HG02973 (cell line): ENCODE measurements around the gene TRAPPC12.
"Not testable (repeated sequence)": the region's sequence is repeated elsewhere in the genome, so short reads cannot be mapped to it uniquely, and the experiment has no call there.

ENCODE experiments used
- ATAC-seq: cut with Tn5 transposase; IDR thresholded peaks from one replicate; pipeline ENCODE4 v1.9.1; 2021; ENCODE audit warnings: moderate library complexity; ENCODE audit not compliant: unreplicated experiment

Gene TRAPPC12

GRCh38 chr2:3483227-3483985 lies 103.9 kb downstream of the TRAPPC12 start:
- no peak for ATAC-seq

DNA sequence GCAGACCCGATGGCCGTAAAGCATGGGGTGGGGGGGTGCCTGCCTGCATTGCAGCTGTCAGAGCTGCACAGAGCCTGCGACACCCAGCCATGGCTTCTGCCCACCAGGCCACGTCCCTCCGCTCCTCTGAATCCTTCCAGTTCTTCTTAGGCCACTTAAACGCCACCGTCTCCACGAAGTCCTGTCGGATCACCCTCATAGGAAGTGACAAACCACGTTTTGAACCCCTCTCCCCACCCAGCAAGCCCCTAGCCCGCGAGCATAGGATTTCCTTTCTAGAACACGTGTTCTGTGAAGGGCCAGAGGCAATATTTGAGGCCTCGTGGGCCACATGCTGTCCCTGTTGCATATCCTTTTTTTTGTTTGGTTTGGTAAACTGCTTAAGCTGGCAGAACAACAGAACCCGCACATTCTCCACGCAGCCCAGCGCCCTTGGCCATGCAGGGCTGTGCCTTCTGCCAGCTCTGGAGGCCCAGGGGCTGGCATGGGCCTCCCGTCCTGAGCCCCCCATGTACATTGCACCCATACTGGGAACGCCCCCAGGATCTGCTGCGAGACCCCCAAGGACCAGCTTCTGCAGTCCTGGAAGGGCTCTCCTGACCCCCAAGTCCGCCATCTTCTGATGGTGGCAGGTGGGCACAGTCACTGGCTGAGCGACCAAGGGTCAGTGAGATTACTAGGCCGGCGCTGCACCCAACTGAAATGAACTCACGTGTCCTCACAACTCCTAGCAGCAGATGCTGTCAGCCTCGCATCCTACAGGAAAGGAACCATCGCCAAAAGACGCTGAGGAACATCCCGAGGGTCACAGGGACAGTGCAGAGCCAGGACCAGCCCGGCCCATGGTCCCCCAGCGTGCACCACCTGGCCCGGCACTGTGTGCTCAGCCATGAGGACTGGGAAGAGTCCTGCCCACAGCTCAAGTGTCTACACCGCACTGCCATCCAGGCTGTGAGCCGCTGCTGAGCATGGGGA lies 104.8 kb downstream of the TRAPPC12 start:
- ATAC-seq: no peak

DNA sequence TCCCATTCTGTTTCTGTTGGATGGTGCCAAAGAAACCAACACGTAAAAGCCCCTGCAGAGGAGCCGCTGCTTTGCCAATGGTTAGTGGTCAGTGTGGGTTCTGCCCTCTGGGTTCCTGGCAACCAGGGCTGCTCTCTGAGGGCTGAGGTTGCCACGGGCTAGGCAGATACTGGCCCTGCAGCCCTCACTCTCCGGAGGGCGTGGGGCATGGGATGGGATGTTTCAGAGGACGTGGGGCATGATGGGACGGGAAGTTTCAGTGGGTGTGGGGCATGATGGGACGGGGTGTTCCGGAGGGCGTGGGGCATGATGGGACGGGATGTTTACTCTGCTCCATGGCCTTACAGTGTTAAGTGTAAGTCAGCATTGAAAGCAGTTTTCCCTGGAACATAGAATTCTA lies 105.7 kb downstream of the TRAPPC12 start:
- no peak for ATAC-seq

- no peak for ATAC-seq
Observed at GRCh38 chr2:3486047-3487027, 106.8 kb downstream of the TRAPPC12 start.

DNA sequence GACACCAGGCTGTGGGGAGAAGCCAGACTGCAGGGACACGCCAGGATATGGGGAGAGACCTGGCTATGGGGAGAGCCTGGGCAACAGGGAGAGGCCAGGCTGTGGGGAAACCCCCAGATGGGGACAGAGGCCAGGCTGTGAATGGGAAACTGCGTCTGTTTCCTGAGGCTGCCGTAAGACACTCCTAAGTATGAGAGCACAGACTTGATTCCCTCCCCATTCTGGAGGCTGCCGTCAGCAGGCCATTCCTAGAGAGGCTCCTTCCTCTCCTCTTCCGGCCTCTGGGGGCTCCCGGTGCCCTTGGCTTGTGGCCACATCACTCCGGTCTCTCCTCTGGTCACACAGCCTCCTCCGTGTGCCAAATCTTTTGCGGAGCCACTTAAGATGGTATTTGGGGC lies 107.5 kb downstream of the TRAPPC12 start:
- no peak for ATAC-seq

DNA sequence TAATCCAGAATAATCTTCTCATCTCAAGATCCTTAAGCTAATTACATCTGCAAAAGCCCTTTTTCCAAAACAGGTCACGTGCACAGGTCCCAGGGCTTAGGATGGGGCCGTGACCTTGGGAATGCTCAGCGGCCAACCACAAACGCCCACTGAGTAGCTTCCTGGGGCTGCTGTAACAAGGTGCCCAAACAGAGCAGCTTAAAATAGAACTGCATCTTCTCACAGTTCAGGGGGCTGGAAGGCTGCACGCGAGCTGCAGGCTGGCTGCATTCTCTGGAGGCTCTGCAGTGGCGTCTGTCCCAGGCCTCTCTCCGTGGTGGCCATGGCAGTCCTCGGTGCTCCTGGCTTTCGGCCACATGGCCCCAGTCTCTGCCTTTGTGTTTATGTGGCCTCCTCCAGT lies 107.9 kb downstream of the TRAPPC12 start:
- no peak for ATAC-seq

DNA sequence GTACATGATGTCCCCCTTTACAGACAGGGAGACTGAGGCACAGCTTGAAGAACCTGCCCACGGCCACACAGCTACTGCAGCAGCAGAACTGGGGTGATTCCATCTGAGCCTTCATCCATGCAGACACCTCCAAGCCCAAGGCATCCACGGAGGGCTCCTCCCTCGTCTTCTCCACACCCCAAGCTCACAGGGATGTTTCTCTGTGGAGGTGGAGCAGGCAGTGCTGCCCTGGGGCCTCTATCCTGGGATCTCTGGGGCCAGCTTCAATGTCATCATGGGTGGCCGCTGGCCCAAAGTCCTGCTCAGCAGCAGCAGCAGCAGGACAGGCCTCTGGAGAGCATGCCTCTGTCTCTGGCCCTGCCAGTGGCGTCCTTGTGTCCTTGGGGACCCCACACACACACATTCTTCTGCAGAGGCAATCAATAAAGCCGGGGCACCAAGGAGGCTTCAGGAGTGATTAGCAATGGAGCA lies 108.6 kb downstream of the TRAPPC12 start:
- ATAC-seq: no peak

DNA sequence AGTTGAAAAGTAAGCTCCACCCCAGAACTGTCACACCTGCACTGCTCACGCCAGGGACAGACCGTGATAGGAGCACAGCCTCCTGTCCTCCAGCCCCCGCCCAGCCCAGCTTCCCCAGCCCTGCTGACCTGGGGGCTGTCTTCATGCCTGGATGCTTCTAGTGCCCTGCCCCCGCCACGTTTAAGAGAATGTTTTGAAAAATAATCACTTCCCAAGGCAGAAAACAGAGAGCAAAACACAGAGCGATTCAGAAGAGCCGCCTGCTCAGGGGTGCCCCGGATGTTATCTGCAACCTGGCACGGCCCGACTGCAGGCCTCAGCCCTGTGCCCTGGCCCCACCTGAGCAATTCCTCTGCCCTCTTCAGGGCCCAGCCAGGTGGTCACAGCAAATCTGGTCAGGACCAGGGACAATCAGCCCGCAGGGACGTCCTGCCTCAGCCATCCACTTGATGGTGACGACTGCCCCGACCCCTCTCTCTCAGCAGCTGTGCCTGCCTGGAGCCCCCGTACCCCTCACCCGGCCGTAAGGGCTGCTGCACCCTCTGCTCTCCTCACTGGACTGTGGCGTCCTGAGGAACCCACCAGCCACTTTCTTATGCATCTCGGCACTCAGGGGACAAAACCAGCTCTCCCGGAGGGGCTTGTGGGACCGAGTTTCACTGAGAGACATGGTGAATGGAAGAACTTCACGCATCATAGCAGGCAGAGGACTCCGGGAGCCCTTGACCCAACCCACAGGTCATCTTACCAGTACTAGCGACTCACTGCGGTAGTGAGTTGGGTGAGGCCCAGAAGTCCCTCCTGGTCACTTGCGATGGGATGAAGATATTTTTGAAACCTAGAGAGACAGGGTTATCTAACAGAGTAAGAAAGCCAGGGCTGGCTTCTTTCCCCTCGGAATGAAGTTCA lies 109.6 kb downstream of the TRAPPC12 start:
- ATAC-seq: no peak

DNA sequence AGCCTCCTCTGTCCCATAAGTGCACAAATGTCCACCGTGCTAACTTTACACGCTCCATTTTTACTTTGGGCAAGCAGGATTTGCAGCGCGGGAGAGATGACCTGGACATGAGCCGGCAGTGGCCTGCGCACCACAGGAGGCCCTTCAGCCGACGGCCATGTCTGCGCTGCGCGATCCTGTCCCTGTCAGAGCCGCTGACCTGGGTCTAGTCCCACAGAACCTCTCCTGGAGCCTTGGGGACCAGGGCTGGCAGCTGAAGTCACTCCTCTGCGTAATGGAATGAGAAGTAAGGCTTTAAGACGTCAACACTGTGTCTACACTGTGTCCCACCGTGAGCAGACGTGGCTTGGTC lies 110.2 kb downstream of the TRAPPC12 start:
- ATAC-seq: no peak

DNA sequence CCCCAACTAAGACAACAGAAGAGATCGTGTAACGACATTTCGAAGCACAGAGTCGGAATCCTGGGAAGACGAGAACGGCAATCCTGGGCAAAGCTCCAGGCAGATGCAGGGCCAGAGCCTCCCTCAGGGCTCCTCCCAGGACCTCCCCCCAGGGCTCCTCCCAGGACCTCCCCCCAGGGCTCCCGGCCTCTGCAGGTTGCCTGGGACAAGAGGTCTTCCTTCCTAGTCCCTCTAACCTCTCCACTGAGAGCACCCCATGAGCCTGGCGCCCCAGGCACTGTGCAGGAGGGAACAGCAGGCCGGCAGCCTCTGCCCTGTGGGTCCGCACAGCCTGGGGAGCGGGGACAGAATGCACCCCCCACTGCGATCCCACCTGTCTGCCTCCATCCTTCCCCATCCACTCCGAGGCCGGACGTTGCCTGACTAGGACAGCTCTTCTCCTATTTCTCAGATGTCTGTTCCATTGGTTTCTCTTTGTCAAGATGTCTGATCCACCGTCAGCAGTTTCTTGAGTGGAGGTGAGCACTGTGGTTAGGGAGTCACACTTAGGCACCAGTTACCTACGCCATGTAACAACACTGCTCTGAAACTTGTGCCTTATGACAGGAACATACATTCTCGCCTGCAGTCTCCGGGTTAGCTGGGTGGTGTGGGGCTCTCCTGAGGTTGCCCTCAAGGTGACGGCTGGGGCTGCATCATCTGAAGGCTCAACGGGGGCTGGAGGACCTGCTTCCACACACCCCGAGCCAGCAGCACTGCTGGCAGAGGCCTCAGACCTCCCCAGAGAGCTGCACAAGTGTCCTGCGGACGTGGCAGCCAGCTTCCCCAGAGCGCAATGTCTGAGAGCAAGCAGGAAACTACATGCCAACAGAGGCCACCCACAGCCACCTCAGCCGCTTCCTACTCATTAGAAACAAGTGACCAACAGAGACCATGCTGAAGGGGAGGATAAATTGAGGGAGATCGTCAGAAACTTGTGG lies 111.0 kb downstream of the TRAPPC12 start:
- no peak for ATAC-seq

DNA sequence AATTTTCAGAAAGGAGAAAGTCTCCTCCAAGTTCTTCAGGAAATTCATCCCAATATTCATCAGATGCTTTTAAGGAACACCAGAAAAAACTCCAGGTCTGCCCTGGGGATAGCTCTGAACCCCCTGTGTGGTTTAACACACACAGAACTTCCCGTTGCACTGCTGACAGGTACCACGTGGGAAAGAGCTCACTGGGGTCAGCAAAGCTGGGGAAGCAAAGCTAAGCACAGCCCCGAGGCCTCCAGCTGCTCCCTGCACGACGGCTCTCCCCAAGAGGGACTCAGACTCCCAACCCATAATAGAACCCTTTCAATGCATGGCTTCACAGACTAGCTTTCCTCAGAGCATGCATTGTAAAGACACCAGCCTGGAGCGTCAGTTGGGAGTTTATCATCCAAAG lies 111.8 kb downstream of the TRAPPC12 start:
- ATAC-seq: no peak

- ATAC-seq: no peak
Observed at GRCh38 chr2:3491716-3492474, 112.4 kb downstream of the TRAPPC12 start.

- ATAC-seq: not testable (repeated sequence)
Observed at GRCh38 chr2:3492475-3492787, 112.9 kb downstream of the TRAPPC12 start.

DNA sequence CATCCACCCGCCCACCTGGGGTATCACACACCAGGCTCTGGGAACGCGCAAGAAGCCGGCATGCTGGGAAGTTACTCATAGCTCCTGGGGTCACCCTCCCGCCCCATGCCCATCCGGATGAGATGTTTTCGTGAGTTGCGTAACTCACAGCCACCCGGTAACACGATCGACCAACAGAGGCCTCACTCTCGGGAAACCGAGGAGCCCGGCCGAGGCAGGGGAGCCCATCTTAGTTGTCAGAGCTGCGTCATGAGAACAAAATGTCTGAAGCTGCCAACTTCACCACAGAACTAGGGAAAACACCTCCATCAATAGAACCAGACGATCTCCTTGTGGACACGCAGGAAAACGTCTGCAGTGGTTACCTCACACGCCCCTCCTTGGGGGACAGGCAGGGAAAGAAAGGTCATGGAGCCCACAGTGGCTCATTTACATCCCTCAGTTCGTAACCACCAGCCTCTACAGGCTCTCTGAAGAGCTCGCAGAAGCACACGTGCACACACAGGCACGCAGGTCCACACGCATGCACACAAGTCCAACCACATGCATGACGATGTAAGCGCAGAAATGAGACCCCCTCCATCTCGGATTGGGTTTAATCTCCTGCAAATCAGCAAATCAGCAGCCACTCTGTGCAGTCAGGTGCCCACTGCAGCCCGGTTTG lies 113.6 kb downstream of the TRAPPC12 start:
- ATAC-seq: no peak

- no peak for ATAC-seq
Observed at GRCh38 chr2:3493615-3494007, 114.1 kb downstream of the TRAPPC12 start.

DNA sequence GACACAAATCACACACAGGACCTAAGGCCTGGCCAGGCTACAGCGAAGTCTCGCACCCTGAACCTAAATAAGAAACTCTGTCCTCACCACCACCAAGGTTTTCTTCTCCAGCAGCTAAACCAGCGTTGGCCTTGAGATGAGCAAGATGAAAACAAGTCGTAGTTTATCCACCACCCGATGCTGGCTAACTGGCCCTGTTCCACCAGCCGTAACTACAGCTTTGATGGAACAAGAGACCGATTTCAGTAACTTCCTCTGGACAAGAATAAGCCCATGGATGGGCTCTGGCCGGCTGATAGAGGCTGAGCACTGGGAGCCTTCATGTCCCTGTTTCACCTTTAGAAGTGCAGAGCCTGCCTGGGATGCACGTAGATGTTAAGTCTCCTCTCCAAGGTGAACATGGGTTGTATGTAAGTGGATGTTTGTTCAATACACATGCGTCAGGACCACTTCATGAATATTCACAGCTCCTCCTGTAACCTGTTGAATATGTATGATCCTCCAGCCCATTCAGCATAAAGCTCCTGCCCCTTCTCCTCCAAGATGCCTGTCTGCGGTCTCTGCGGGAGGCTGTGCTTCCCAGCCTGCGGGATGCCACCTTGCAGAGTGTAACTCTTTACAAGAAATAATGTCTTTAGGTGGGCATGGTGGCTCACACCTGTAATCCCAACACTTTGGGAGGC lies 115.6 kb downstream of the TRAPPC12 start:
- ATAC-seq: no peak

- ATAC-seq: not testable (repeated sequence)
Observed at GRCh38 chr2:3496708-3497080, 117.2 kb downstream of the TRAPPC12 start.
